ENCODE results near the gene TMPRSS7.

The TMPRSS7 gene

DNA sequence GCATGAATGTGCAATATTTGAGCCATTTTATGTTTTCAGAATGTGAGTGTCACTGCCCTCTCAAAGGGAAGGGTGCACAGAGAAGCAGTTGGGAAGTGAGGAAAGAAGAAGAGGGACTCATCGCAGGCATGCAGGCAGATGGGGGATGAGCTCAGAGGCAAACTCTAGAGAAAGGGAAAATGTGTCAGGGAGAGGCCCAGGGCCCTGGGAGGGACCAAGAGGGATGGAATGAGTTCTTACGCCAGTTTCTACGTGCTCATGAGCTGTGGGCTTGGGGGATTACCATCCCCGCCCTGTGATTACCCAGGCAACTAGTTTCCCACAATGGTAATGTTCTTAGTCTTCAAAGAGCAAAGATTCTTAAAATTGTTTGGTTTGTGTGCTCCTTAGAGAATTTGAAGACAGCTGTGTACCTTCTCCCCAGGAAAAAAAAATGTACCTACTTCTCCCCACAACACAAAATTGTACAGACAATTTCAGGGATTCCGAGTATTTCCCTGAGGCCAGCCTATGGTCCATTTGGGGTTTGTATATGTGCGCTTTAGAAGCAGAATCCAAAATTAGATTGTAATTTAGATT lies 80.7 kb downstream of the TMPRSS7 start:
- Histone ChIP-seq H3K9me3 (ENCODE audit: insufficient read depth, low read length) (no peaks in the 10 kb centered on the region), H3K79me2 (ENCODE audit: insufficient read depth, low read length) (no peaks in the 10 kb centered on the region), H3K9me2 (replicated peaks; ENCODE audit: insufficient read depth, low read length) (no peaks in the 10 kb centered on the region), H3K27ac (ENCODE audit: low read depth, low read length) (peak overlapping the region; percentile 99), H3F3A (ENCODE audit: insufficient read depth) (peaks cover 71% of the 10 kb centered on the region), H3K9ac (ENCODE audit: low read length) (peak overlapping the region; percentile 68), H3K36me3 (ENCODE audit: low read length) (no peaks in the 10 kb centered on the region), H2AFZ (ENCODE audit: low read depth, low read length, severe bottlenecking) (no peak overlapping the region), H3K27me3 (ENCODE audit: low read length) (no peaks in the 10 kb centered on the region), H3K4me3 (ENCODE audit: insufficient read depth, low read length, poor library complexity, severe bottlenecking) (peak overlapping the region; percentile 28), H3K4me2 (ENCODE audit: low read depth, low read length, poor library complexity, severe bottlenecking) (peak overlapping the region; percentile 85), H4K20me1 (ENCODE audit: low read depth, low read length) (no peaks in the 10 kb centered on the region)
- TF ChIP-seq CTCF (IDR thresholded peaks at IDR 0.05; ENCODE audit: insufficient read depth, low read length, poor library complexity, severe bottlenecking) (no peak), EZH2phosphoT487 (conservative IDR thresholded peaks at IDR 0.05; ENCODE audit: low read length) (no peak)

DNA sequence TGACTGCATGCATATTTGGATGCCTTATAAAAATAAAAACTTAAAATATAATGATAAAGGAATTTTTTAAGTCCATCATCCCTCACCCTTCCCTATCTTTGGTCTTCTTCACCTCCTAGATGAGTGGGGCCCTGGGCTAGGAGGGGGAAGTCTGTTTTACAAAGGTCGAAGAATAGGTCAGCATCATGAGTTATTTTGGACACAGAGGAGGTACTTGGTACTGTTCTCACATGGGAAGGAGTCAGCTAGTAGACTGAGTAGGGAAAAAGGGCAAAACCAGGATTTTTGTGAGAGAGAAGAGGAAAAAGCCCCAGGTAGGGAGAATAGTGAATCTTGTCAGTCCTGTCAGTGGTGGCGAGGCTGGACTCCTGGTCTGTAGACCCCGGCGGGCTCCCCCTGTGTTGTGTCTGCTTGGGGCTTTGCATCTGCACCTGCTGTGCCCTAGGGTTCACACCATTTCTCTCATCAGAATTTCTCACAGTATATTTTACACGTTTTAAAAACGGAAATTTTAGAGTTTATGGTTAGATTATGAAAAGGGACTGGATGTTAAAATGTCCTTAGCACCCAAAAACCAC lies 81.4 kb downstream of the TMPRSS7 start:
- H3K4me2 ChIP-seq (ENCODE audit: low read depth, low read length, poor library complexity, severe bottlenecking) = peak overlapping the region; percentile 85

DNA sequence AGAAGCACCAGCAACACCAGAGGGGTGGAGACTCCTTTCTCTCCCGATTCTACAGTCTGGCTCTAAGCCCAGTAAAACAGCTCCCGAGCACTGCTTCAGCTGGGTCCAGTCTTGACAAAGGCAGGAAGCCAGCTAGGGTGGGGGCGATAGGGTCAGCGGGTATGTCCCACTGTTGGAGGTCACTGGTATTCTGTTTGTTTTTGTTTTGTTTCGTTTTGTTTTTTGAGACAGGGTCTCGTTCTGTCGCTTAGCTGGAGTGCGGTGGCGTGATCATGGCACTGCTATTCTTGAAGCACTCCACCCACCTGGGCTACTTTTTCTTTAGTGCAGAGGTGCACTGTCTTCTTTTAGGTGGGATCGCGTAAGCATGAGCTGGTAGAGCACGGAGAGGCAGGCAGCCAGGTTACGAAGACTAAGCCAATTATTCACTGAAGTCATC lies 82.2 kb downstream of the TMPRSS7 start:
- no peaks in the 10 kb centered on the region for H3K9me2 ChIP-seq (replicated peaks; ENCODE audit: insufficient read depth, low read length)
- no peaks in the 10 kb centered on the region for H4K20me1 ChIP-seq (ENCODE audit: low read depth, low read length)
- H3K4me2 ChIP-seq (ENCODE audit: low read depth, low read length, poor library complexity, severe bottlenecking) = peak overlapping the region; percentile 85
- H3K27ac ChIP-seq (ENCODE audit: low read depth, low read length) = peak overlapping the region; percentile 99
- no peaks in the 10 kb centered on the region for H3K36me3 ChIP-seq (ENCODE audit: low read length)
- no peaks in the 10 kb centered on the region for H3K27me3 ChIP-seq (ENCODE audit: low read length)
- no peak for TF ChIP-seq EZH2phosphoT487 (conservative IDR thresholded peaks at IDR 0.05; ENCODE audit: low read length)
- TF ChIP-seq CTCF (IDR thresholded peaks at IDR 0.05; ENCODE audit: insufficient read depth, low read length, poor library complexity, severe bottlenecking) = no peak
- peak overlapping the region; percentile 68 for H3K9ac ChIP-seq (ENCODE audit: low read length)
- H2AFZ ChIP-seq (ENCODE audit: low read depth, low read length, severe bottlenecking) = no peak overlapping the region
- H3K4me3 ChIP-seq (ENCODE audit: insufficient read depth, low read length, poor library complexity, severe bottlenecking) = peak overlapping the region; percentile 41
- no peaks in the 10 kb centered on the region for H3K9me3 ChIP-seq (ENCODE audit: insufficient read depth, low read length)
- peaks cover 84% of the 10 kb centered on the region for H3F3A ChIP-seq (ENCODE audit: insufficient read depth)
- no peaks in the 10 kb centered on the region for H3K79me2 ChIP-seq (ENCODE audit: insufficient read depth, low read length)

More for the DNA sequence above, 81.4 kb downstream of the TMPRSS7 start:
- Histone ChIP-seq H3K9me3 (ENCODE audit: insufficient read depth, low read length) (no peaks in the 10 kb centered on the region), H3K9me2 (replicated peaks; ENCODE audit: insufficient read depth, low read length) (no peaks in the 10 kb centered on the region), H3K27ac (ENCODE audit: low read depth, low read length) (peak overlapping the region; percentile 99), H4K20me1 (ENCODE audit: low read depth, low read length) (no peaks in the 10 kb centered on the region), H3K27me3 (ENCODE audit: low read length) (no peaks in the 10 kb centered on the region), H3K79me2 (ENCODE audit: insufficient read depth, low read length) (no peaks in the 10 kb centered on the region), H3F3A (ENCODE audit: insufficient read depth) (peaks cover 76% of the 10 kb centered on the region), H3K36me3 (ENCODE audit: low read length) (no peaks in the 10 kb centered on the region), H3K4me3 (ENCODE audit: insufficient read depth, low read length, poor library complexity, severe bottlenecking) (peak overlapping the region; percentile 34), H2AFZ (ENCODE audit: low read depth, low read length, severe bottlenecking) (no peak overlapping the region), H3K9ac (ENCODE audit: low read length) (peak overlapping the region; percentile 68)
- TF ChIP-seq CTCF (IDR thresholded peaks at IDR 0.05; ENCODE audit: insufficient read depth, low read length, poor library complexity, severe bottlenecking) (peak; percentile 16), EZH2phosphoT487 (conservative IDR thresholded peaks at IDR 0.05; ENCODE audit: low read length) (no peak)

Measured in SU-DHL-6 (cell line).